Measurements from ENCODE around the gene ATG10. TPM values are rescaled to one million over a fixed set of nuclear protein-coding genes. Genes with fewer than 3 reads are reported as not detected.

The ATG10 gene
- total RNA-seq, 4 donors from 2014 or later = 1.0 to 15.4 (median 6.5) TPM

- DNase-seq = no peak
These were observed 263.1 kb downstream of the ATG10 start for GRCh38 chr5:82234885-82235284.

DNA sequence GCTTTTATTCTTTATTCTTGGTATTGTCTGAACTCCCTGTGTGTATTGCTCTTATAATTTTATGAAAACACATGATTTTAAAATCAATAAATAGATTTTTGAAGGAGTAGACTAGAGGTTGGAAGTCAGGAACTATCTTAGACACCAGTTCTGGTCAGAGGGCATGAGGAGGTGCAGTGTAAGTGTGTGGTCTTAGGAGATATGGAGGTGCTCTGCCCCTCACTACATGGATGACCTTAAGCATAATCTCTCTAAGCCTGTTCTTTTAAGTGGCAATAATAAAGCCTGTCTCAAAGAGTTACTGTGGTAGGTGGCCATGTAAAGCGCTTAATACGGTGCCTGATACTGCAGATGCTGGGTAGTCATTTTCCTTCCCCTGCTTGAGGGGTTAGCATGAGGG lies 272.3 kb downstream of the ATG10 start:
- intact Hi-C loops (cut with DNase I; ENCODE audit: low total_unique reads) = no loop called here

More at GRCh38 chr5:82234885-82235284, 263.1 kb downstream of the ATG10 start:
- H3K4me1 ChIP-seq = no peaks in the 10 kb centered on the region
- H3K27ac ChIP-seq = no peak overlapping the region
- intact Hi-C loops (cut with DNase I; ENCODE audit: low total_unique reads) = no loop called here
- TF ChIP-seq POLR2A (IDR thresholded peaks at IDR 0.05) = no peak
- TF ChIP-seq, protein P1, sequence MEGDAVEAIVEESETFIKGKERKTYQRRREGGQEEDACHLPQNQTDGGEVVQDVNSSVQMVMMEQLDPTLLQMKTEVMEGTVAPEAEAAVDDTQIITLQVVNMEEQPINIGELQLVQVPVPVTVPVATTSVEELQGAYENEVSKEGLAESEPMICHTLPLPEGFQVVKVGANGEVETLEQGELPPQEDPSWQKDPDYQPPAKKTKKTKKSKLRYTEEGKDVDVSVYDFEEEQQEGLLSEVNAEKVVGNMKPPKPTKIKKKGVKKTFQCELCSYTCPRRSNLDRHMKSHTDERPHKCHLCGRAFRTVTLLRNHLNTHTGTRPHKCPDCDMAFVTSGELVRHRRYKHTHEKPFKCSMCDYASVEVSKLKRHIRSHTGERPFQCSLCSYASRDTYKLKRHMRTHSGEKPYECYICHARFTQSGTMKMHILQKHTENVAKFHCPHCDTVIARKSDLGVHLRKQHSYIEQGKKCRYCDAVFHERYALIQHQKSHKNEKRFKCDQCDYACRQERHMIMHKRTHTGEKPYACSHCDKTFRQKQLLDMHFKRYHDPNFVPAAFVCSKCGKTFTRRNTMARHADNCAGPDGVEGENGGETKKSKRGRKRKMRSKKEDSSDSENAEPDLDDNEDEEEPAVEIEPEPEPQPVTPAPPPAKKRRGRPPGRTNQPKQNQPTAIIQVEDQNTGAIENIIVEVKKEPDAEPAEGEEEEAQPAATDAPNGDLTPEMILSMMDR (IDR thresholded peaks at IDR 0.05) = no peak
- H3K36me3 ChIP-seq = no peaks in the 10 kb centered on the region
- H3K27me3 ChIP-seq = no peaks in the 10 kb centered on the region
- H3K9me3 ChIP-seq = no peaks in the 10 kb centered on the region
- no peak overlapping the region for H3K4me3 ChIP-seq

GRCh38 chr5:82244854-82245635 lies 273.2 kb downstream of the ATG10 start:
- DNase-seq = no peak
- no peaks in the 10 kb centered on the region for H3K27me3 ChIP-seq
- H3K4me1 ChIP-seq = no peaks in the 10 kb centered on the region
- intact Hi-C loops (cut with DNase I; ENCODE audit: low total_unique reads) = no loop called here
- peaks cover 0 to 12% of the 10 kb centered on the region in 2 donors for H3K9me3 ChIP-seq
- TF ChIP-seq, protein P1 (IDR thresholded peaks at IDR 0.05) = no peak
- no peak overlapping the region for H3K4me3 ChIP-seq
- no peaks in the 10 kb centered on the region for H3K36me3 ChIP-seq
- no peak overlapping the region for H3K27ac ChIP-seq

More for the DNA sequence above, 272.3 kb downstream of the ATG10 start:
- Histone ChIP-seq H3K27me3 (no peaks in the 10 kb centered on the region), H3K4me1 (no peaks in the 10 kb centered on the region), H3K27ac (no peak overlapping the region), H3K36me3 (no peaks in the 10 kb centered on the region), H3K4me3 (no peak overlapping the region), H3K9me3 (peaks cover 0 to 12% of the 10 kb centered on the region in 2 donors)
- TF ChIP-seq POLR2A (IDR thresholded peaks at IDR 0.05) = no peak
- TF ChIP-seq, protein P1 (IDR thresholded peaks at IDR 0.05) = no peak
- DNase-seq = no peak

DNA sequence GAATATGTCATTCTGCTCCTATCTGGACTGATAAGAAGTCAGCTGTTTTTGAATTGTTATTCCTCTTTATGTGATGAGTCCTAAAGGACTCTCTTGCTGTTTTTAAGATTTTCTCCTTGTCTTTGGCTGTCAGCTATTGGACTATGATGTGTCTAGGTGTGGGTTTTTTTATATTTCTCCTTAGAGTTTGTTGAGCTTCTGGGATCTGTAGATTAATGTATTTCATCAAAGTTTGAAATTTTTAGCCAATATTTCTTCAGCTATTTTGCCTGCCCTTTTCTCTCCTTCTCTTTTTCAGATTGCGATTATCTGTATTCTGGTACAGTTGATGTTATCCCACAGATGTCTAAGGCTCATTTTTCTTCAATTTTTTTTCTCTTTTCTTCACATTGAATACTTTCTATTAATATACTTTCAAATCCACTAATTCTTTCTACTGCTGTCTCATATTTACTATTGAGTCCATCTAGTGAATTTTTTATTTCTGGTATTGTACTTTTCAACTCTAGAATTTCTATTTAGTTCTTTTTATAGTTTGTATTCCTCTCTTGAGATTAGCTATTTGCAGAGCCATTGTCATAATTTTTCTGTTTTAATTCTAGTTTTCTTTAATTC lies 275.2 kb downstream of the ATG10 start:
- no peaks in the 10 kb centered on the region for H3K4me1 ChIP-seq
- H3K27me3 ChIP-seq = no peaks in the 10 kb centered on the region
- H3K9me3 ChIP-seq = peaks cover 0 to 12% of the 10 kb centered on the region in 2 donors
- H3K4me3 ChIP-seq = no peak overlapping the region
- no peak for TF ChIP-seq POLR2A (IDR thresholded peaks at IDR 0.05)
- TF ChIP-seq, protein P1 (IDR thresholded peaks at IDR 0.05) = no peak
- intact Hi-C loops (cut with DNase I; ENCODE audit: low total_unique reads) = no loop called here
- H3K27ac ChIP-seq = no peak overlapping the region
- H3K36me3 ChIP-seq = no peaks in the 10 kb centered on the region
- no peak for DNase-seq

- no peak for DNase-seq
- Histone ChIP-seq H3K36me3 (no peaks in the 10 kb centered on the region), H3K9me3 (peaks cover 0 to under 1% of the 10 kb centered on the region in 2 donors), H3K27me3 (no peaks in the 10 kb centered on the region), H3K27ac (no peak overlapping the region), H3K4me1 (no peaks in the 10 kb centered on the region), H3K4me3 (no peak overlapping the region)
- TF ChIP-seq POLR2A (IDR thresholded peaks at IDR 0.05) = no peak
- TF ChIP-seq, protein P1 (IDR thresholded peaks at IDR 0.05) = no peak
- intact Hi-C loops (cut with DNase I; ENCODE audit: low total_unique reads) = no loop called here
These were observed 280.9 kb downstream of the ATG10 start for GRCh38 chr5:82252744-82253143.

Data from uterus (tissue), 4 donors.